IPS-18a (cell line): ENCODE data around the gene ZNF664.
"Not testable (repeated sequence)": the region's sequence is repeated elsewhere in the genome, so short reads cannot be mapped to it uniquely, and the experiment has no call there.

Experiments used
- H3K27ac ChIP-seq: one replicate; pipeline ENCODE4 v1.5.1; 2013; ENCODE audit warnings: low read length
- H3K27me3 ChIP-seq: one replicate; pipeline ENCODE4 v1.6.1; 2013; ENCODE audit warnings: mild to moderate bottlenecking, low read length; ENCODE audit not compliant: control insufficient read depth, insufficient read depth
- H3K36me3 ChIP-seq: one replicate; pipeline ENCODE4 v1.6.1; 2013; ENCODE audit warnings: low read depth, low read length; ENCODE audit not compliant: control insufficient read depth
- H3K4me1 ChIP-seq: one replicate; pipeline ENCODE4 v1.6.1; 2013; ENCODE audit warnings: low read depth, low read length; ENCODE audit not compliant: control insufficient read depth
- H3K4me3 ChIP-seq: one replicate; pipeline ENCODE4 v1.5.1; 2013; ENCODE audit warnings: low read length
- H3K9ac ChIP-seq: one replicate; pipeline ENCODE4 v1.6.1; 2013; ENCODE audit warnings: mild to moderate bottlenecking, low read length, moderate library complexity
- H3K9me3 ChIP-seq: one replicate; pipeline ENCODE4 v1.6.1; 2013; ENCODE audit warnings: low read depth, low read length; ENCODE audit not compliant: control insufficient read depth

ZNF664 gene

DNA sequence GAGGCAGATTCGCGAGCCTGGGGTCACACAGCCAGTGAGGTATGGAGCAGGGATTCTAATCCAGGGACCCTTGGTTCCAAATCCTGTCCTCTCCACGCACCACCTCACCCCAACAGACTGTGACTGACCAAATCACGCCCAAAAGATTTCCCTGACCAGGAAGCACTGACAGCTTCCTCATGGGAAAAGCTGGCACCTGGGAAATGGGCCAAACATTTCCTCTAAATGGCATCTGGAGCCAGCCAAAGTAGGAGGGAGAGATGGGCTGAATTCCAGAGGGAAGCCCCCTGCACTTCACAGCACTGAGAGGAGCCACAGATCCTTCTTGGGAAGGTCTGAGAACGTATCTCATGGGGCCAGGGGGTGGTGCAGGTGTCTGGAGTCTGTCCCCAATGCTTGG is 29.2 kb upstream of the ZNF664 start:
- no peaks in the 10 kb centered on the region for H3K4me1 ChIP-seq
- no peaks in the 10 kb centered on the region for H3K36me3 ChIP-seq
- no peak overlapping the region for H3K9ac ChIP-seq
- H3K9me3 ChIP-seq = no peaks in the 10 kb centered on the region
- no peak overlapping the region for H3K27ac ChIP-seq
- peaks cover 5% of the 10 kb centered on the region for H3K27me3 ChIP-seq
- H3K4me3 ChIP-seq = no peak overlapping the region

DNA sequence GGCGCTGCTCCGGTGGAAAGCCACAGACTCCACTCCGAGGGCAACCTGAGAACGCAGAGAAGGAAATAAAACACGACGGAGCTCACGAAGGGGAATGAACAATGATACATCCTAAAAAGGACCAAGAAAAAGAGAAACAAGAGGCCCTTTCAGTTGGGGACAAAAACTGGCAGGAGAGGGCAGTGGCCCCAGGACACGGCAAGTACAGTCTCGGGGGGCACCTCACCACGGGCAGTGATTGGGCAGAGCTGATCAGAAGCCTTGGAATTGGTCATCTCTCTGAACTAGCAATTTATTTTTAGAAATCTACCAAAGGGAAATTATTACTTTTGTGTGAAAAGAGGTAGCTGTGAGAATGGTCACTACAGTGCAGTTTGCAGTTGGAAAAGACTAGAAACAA is 28.3 kb upstream of the ZNF664 start:
- Histone ChIP-seq H3K36me3 (no peaks in the 10 kb centered on the region), H3K4me1 (no peaks in the 10 kb centered on the region), H3K9me3 (no peaks in the 10 kb centered on the region), H3K9ac (no peak overlapping the region), H3K4me3 (no peak overlapping the region), H3K27me3 (peaks cover 9% of the 10 kb centered on the region), H3K27ac (no peak overlapping the region)

DNA sequence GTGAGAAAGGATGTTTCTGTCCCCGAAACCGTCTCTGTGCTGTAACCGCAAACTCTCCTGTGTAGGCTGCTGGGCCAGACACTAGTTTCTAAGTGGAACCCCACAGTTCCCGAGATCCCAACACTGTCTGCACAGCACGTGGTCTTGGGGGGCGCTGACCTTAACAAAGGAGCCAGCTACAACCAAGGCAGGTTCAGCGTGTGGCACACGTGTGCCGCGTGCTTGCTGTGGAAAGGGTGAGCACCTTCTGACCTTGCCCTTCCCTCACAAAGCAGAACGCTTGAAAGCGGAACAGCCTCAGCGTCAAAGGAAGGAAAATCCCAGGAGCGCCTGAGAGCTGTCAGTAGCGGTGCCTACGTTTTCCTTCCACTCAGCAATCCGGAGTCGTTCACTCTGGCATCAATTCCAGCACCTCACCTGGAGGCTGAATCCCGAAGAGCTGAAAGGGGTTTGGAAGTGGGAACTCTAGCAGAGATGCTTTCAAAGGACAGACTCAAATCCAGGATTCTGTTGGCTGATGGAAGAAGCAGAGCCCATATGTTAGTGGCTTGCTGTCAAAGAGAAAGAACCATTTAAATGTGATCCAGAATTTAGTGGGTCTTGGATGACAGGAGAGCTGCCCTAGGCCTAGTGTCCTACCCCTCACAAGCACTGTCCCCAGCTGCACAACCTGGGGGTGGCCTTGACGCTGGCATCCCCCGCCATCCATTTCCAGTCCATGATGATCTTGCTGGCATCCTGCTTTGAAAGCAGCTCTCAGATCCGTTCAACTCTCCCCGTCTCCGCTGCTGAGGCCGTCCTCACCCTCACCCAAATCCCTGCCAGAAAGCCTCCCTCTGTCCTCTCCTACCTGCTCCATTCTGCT is 27.5 kb upstream of the ZNF664 start:
- no peaks in the 10 kb centered on the region for H3K9me3 ChIP-seq
- H3K27ac ChIP-seq = no peak overlapping the region
- H3K4me3 ChIP-seq = no peak overlapping the region
- no peak overlapping the region for H3K9ac ChIP-seq
- no peaks in the 10 kb centered on the region for H3K36me3 ChIP-seq
- peaks cover 9% of the 10 kb centered on the region for H3K27me3 ChIP-seq
- no peaks in the 10 kb centered on the region for H3K4me1 ChIP-seq

DNA sequence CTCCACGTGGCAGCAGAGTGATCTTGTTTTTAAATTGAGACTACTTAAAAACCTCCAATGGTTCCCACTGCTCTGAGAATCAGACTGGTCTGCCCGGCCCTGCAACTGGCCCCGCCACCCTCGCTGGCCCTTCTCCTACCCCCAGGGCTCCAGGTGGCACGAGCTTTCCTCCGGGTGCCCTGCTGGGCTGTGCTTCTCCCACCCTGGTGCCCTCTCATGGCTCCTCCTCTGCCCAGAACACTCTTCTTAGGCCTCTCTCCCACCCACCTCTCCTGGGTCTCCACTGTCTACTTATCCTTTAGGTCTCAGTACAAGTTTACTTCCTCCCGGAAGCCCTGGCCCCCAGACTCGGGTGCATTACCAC is 26.9 kb upstream of the ZNF664 start:
- H3K4me3 ChIP-seq = no peak overlapping the region
- no peaks in the 10 kb centered on the region for H3K9me3 ChIP-seq
- no peak overlapping the region for H3K27ac ChIP-seq
- no peak overlapping the region for H3K9ac ChIP-seq
- no peaks in the 10 kb centered on the region for H3K36me3 ChIP-seq
- H3K4me1 ChIP-seq = no peaks in the 10 kb centered on the region
- peaks cover 9% of the 10 kb centered on the region for H3K27me3 ChIP-seq

DNA sequence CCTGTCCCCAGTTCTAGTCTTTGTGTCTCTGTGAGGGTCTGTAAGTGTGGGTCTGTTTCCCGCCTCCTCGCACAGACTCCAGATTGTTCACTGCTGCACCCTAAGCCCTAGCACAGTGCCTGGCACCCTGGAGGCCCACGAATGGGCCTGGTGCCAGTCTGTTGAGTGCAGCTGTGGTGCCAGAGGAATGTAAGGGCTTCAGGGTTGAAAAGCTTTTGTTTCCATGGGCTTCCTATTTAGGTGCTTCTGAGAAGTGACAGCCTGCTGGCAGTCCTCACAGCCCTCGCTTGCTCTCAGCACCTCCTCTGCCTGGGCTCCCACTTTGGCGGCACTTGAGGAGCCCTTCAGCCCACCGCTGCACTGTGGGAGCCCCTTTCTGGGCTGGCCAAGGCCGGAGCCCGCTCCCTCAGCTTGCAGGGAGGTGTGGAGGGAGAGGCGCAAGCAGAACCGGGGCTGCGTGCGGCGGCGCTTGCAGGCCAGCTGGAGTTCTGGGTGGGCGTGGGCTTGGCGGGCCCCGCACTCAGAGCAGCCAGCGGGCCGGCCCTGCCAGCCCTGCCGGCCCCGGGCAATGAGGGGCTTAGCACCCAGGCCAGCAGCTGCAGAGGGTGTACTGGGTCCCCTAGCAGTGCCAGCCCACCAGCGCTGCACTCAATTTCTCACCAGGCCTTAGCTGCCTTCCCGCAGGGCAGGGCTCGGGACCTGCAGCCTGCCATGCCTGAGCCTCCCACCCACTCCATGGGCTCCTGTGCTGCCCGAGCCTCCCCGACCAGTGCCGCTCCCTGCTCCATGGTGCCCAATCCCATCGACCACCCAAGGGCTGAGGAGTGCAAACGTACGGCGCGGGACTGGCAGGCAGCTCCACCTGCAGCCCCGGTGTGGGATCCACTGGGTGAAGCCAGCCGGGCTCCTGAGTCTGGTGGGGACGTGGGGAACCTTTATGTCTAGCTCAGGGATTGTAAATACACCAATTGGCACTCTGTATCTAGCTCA is 26.2 kb upstream of the ZNF664 start:
- not testable (repeated sequence) for H3K27me3 ChIP-seq, H3K27ac ChIP-seq, H3K36me3 ChIP-seq, H3K9ac ChIP-seq, H3K4me3 ChIP-seq, H3K4me1 ChIP-seq, H3K9me3 ChIP-seq

DNA sequence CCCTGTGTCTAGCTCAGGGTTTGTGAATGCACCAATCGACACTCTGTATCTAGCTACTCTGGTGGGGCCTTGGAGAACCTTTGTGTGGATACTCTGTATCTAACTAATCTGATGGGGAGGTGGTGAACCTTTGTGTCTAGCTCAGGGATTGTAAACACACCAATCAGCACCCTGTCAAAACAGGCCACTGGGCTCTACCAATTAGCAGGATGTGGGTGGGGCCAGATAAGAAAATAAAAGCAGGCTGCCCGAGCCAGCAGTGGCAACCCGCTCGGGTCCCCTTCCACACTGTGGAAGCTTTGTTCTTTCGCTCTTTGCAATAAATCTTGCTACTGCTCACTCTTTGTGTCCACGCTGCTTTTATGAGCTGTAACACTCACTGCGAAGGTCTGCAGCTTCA is 25.5 kb upstream of the ZNF664 start:
- not testable (repeated sequence) for H3K9ac ChIP-seq, H3K4me3 ChIP-seq, H3K27me3 ChIP-seq, H3K36me3 ChIP-seq, H3K27ac ChIP-seq, H3K4me1 ChIP-seq, H3K9me3 ChIP-seq

DNA sequence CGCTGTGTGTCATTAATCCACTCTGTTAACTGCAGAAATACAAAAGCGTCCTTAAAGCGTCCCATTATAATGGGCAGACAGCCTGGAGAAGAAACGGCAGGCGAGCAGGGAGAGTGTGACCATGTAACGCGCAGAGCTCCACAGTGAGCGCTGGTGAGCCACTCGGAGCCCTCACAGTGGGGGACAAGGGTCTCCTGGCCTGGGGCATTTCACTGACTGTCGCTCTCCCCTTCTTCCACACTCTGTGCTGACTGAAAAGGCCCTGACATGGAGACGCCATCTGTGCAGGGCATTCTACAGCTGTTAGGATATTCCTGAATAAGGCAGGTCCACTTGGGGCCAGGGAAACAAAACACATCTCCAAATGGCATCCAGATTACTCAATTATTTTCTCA is 24.6 kb upstream of the ZNF664 start:
- no peak overlapping the region for H3K9ac ChIP-seq
- no peaks in the 10 kb centered on the region for H3K4me1 ChIP-seq
- no peaks in the 10 kb centered on the region for H3K9me3 ChIP-seq
- H3K4me3 ChIP-seq = no peak overlapping the region
- no peak overlapping the region for H3K27ac ChIP-seq
- H3K27me3 ChIP-seq = peaks cover 9% of the 10 kb centered on the region
- no peaks in the 10 kb centered on the region for H3K36me3 ChIP-seq

DNA sequence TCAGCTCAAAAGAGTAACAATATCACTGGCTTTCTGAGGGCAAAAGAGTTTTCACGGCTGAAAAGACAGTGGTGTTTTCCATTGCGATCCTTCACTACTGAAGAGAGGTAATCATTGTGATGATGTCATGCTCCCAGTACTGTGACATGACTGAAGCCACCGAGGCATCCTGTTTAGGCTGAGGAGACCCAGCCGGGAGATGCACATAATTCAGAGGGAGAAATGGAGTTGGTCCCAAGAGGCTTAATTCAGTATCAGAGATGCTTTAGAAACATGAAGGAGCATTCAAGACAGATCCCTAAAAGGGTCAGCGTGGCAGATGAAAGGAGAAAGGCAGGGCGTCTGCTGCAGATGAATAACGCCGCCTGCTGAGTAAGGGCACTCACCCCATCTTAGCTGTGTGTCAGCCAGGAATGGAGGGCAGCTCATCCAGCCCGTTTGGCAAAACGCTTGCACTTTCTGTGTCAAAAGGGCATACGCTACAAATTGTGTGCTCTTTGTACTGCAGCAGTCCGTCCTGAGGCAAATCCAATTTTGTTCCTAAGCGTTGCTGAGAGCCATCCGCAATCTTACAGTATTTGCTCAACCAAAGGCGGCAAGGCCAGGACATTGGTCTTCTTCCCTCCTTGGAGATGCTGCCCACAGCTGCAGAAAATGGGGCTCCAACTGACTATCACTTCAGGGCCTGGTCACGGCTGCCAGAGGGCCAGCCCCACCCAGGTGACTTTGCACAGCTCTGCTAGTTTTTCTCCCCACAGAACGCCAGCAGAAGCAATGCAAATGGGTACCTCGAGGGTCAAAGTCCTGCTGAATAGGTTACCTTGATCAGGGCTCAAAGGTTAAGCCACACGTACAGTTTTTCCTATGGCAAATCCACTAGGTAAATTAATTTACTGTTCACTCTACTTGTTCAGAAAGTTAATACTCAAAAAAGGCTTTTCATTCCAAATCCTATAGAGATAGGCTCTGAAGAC is 23.9 kb upstream of the ZNF664 start:
- no peak overlapping the region for H3K4me3 ChIP-seq
- H3K36me3 ChIP-seq = no peaks in the 10 kb centered on the region
- no peaks in the 10 kb centered on the region for H3K9me3 ChIP-seq
- no peaks in the 10 kb centered on the region for H3K4me1 ChIP-seq
- H3K27ac ChIP-seq = no peak overlapping the region
- H3K9ac ChIP-seq = no peak overlapping the region
- peaks cover 9% of the 10 kb centered on the region for H3K27me3 ChIP-seq

DNA sequence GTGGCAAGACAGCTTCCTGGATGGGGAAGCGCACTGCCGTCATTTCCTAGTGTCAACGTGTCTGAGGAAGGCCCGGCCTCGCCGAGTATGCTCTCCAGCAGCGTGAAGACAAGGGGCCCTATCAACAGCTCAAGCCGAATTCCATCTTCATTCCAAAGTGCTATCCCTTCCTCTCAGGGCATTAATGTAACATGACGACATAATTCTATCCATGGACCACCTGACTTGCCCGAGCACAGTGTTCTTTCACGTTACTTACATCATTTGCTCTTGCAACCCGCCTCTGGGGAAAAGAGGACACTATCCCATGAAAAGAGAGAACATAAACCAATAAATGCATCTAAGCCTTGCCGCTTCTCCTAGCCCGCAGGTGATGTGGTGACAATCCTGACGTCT is 23.2 kb upstream of the ZNF664 start:
- no peak overlapping the region for H3K27ac ChIP-seq
- H3K4me1 ChIP-seq = no peaks in the 10 kb centered on the region
- H3K9ac ChIP-seq = no peak overlapping the region
- peaks cover 9% of the 10 kb centered on the region for H3K27me3 ChIP-seq
- no peak overlapping the region for H3K4me3 ChIP-seq
- H3K9me3 ChIP-seq = no peaks in the 10 kb centered on the region
- no peaks in the 10 kb centered on the region for H3K36me3 ChIP-seq

DNA sequence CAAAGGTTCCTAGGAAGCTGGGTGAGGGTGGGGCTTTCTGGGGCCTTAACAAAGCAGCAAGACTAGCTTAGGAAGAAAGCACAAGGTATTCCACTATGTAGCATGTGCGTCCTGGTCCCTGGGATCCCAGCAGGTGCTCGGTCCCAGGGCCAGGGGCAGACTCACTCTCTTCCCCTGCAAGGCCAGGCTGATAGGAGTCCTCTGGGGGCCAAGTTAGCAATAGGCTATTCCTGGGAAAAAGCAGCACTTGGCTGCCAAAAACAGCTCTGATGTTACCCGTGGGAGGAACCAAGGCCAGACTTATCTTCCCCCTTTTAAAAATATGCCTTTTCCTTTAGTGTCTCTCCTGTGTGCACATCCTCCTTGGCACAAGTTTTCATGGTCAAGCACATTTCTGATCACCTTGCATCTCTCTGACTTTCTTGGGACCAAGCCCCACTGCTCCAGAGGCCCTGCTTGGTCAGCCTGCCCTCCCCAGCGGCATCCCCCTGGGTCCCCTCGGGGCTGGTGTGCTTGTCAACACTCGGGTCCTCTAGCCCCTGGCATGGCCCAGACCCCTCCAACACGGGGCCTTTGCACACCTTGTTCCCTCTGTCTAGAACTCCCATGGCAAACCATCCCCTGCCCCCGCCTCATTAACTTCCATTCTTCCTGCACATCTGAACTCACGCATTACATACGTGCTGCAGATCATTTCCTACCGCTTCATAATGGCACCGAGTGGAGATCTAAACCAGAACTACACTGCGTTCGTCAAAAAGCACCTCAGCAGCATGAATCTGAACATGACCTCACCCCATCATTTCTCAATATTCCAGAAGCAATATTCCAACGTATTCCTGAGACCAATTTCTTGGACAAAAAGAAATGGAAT is 22.3 kb upstream of the ZNF664 start:
- Histone ChIP-seq H3K36me3 (no peaks in the 10 kb centered on the region), H3K27ac (no peak overlapping the region), H3K9me3 (no peaks in the 10 kb centered on the region), H3K9ac (no peak overlapping the region), H3K4me3 (no peak overlapping the region), H3K27me3 (peaks cover 9% of the 10 kb centered on the region), H3K4me1 (no peaks in the 10 kb centered on the region)
